Measurements from ENCODE around the gene TMCC2. TPM values are rescaled to one million over a fixed set of nuclear protein-coding genes. Genes with fewer than 3 reads are reported as not detected.

The TMCC2 gene
- total RNA-seq, 1 experiment from 2014 or later: 3.1 TPM

DNA sequence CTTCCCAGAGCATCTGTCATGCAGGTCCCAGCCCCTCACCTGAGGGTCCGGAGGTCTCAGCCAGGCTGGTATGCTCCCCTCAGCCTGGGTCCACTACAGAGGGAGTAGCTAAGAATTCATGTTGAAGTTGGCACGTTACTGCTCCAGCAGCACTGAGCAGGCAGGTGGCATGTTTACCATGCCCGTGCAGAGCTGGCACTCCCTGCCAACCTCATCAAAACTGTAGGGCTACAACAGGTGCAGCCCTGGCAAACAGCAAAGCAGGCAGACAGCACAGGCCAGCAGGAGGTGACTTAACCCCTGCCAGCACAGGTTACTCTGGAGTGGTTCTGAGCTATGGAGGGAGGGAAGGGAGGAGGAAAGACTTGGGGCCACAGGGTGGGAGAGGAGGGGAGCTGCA is 47.4 kb downstream of the TMCC2 start:
- intact Hi-C loops (cut with micrococcal nuclease; ENCODE audit: unreplicated experiment) (no loop called here), in situ Hi-C loops (cut with HindIII; ENCODE audit: low pct_unique_long_range_greater_than_20kb, low sequenced_read_pairs) (no loop called here)
- H3K4me3 ChIP-seq (ENCODE audit: low read depth in 2 of 2, low read length in 2 of 2): no peak overlapping the region
- TF ChIP-seq POLR2AphosphoS5 (IDR thresholded peaks at IDR 0.05; ENCODE audit: low read depth, low read length) (no peak), SIN3A (IDR thresholded peaks at IDR 0.05; ENCODE audit: borderline replicate concordance, insufficient read depth, low read depth, low read length) (no peak), TCF7L2 (IDR thresholded peaks at IDR 0.05; ENCODE audit: low read depth, low read length) (no peak), REST (IDR thresholded peaks at IDR 0.05; ENCODE audit: insufficient read depth in 1 of 2, low read depth in 2 of 2, low read length in 1 of 2) (no peak)
- TF ChIP-seq, protein P1, sequence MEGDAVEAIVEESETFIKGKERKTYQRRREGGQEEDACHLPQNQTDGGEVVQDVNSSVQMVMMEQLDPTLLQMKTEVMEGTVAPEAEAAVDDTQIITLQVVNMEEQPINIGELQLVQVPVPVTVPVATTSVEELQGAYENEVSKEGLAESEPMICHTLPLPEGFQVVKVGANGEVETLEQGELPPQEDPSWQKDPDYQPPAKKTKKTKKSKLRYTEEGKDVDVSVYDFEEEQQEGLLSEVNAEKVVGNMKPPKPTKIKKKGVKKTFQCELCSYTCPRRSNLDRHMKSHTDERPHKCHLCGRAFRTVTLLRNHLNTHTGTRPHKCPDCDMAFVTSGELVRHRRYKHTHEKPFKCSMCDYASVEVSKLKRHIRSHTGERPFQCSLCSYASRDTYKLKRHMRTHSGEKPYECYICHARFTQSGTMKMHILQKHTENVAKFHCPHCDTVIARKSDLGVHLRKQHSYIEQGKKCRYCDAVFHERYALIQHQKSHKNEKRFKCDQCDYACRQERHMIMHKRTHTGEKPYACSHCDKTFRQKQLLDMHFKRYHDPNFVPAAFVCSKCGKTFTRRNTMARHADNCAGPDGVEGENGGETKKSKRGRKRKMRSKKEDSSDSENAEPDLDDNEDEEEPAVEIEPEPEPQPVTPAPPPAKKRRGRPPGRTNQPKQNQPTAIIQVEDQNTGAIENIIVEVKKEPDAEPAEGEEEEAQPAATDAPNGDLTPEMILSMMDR (IDR thresholded peaks at IDR 0.05): no peak
- no peak for ATAC-seq
- no peaks in the 10 kb centered on the region for H3K27me3 ChIP-seq (ENCODE audit: control insufficient read depth, insufficient read depth, low read length)
- BruUV-seq (replicated peaks): no TSS peak
- no peaks in the 10 kb centered on the region for H3K36me3 ChIP-seq (ENCODE audit: control insufficient read depth, insufficient read depth, low read length)
- ChIA-PET POLR2A (no interaction called here), CTCF (interaction anchor here (1.1 to 5.7 kb wide), 4 partner anchors 42 to 249 kb away, joined by 3 to 149 read pairs (median 5); no protein-coding TSS in a partner anchor)
- no peaks in the 10 kb centered on the region for H3K9me3 ChIP-seq (ENCODE audit: control insufficient read depth, insufficient read depth, low read depth, low read length)
- DNase-seq (ENCODE audit: low read depth, low spot score): no peak
- peaks cover 34% of the 10 kb centered on the region for H3K4me1 ChIP-seq (ENCODE audit: control insufficient read depth, insufficient read depth, low read length)
- H3K27ac ChIP-seq (ENCODE audit: low read length): peak overlapping the region; percentile 40

DNA sequence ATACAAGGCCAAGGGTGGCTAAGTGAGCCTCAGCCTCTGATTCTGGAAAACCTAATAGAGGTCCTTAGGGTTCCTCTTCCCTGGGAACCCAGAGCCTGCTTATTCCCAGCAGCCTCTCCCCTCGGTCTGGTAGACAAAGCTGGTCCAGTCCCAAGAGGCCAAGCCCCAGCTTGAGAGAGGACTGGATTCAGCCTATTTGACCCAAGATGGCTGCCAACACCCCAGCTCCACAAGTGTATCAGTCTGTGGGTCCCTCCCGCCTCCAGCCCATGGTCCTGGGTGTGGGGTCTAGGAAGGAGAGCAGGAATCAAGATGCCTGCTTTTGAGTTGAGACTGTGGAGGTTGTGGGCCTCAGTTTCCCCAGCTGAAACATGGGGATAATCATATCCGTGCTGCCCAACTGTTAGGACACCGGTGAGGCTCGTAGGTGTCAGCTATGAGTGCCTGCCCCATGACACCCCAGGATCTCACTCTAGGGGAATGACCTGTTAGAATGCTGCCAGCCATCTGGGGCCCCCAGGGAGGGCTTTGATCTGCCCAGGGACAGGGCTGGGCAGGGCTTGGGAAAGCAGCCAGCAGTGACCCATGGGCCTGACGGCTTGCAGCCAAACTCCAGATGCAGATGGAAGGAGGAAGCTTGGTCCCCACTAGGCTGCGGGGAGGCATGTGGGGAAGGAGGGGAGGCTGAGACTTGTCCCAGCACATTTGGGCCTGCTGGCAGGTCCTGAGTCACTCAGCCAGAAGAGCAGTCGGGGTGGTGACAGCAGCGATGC is 48.4 kb downstream of the TMCC2 start:
- no peaks in the 10 kb centered on the region for H3K9me3 ChIP-seq (ENCODE audit: control insufficient read depth, insufficient read depth, low read depth, low read length)
- ChIA-PET POLR2A (no interaction called here), CTCF (interaction anchor here (1.2 to 1.7 kb wide), 2 partner anchors 48 to 248 kb away, joined by 3 to 7 read pairs; no protein-coding TSS in a partner anchor)
- in situ Hi-C loops (cut with HindIII; ENCODE audit: low pct_unique_long_range_greater_than_20kb, low sequenced_read_pairs) (no loop called here), intact Hi-C loops (cut with micrococcal nuclease; ENCODE audit: unreplicated experiment) (no loop called here)
- no peak overlapping the region for H3K4me3 ChIP-seq (ENCODE audit: low read depth in 2 of 2, low read length in 2 of 2)
- ATAC-seq (no peak), DNase-seq (ENCODE audit: low read depth, low spot score) (no peak)
- H3K27ac ChIP-seq (ENCODE audit: low read length): peak overlapping the region; percentile 40
- BruUV-seq (replicated peaks): no TSS peak
- TF ChIP-seq REST (IDR thresholded peaks at IDR 0.05; ENCODE audit: insufficient read depth in 1 of 2, low read depth in 2 of 2, low read length in 1 of 2) (no peak), TCF7L2 (IDR thresholded peaks at IDR 0.05; ENCODE audit: low read depth, low read length) (no peak), POLR2AphosphoS5 (IDR thresholded peaks at IDR 0.05; ENCODE audit: low read depth, low read length) (no peak), SIN3A (IDR thresholded peaks at IDR 0.05; ENCODE audit: borderline replicate concordance, insufficient read depth, low read depth, low read length) (no peak)
- TF ChIP-seq, protein P1 (IDR thresholded peaks at IDR 0.05): no peak
- peaks cover 25% of the 10 kb centered on the region for H3K4me1 ChIP-seq (ENCODE audit: control insufficient read depth, insufficient read depth, low read length)
- no peaks in the 10 kb centered on the region for H3K36me3 ChIP-seq (ENCODE audit: control insufficient read depth, insufficient read depth, low read length)
- no peaks in the 10 kb centered on the region for H3K27me3 ChIP-seq (ENCODE audit: control insufficient read depth, insufficient read depth, low read length)
